ENCODE data around the gene TGFB3.

The TGFB3 gene

DNA sequence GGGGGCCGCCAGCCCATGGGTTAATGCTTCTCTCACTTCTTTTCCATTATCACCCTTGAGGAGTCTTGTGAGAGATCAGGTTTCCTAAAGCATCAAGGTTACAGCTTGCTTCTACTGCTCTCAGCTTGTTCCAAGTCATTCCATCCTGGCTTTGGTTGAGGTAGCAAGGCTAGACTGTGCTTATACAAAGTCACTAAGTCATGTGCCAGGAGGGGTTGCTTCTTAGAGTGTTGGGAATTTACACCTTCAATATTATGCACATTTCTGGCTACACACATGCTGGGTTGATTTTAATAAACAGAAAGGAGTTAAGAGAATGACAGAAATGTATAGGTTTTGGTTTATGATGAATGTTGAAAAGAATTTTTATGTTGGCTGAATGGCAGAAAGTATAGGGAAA lies 25.6 kb upstream of the TGFB3 start:
- Histone ChIP-seq H3K27ac (ENCODE audit: low read length) (no peak overlapping the region), H3K4me1 (ENCODE audit: insufficient read depth, low read length) (peaks cover 3% of the 10 kb centered on the region), H3K36me3 (ENCODE audit: insufficient read depth, low read depth, low read length) (peaks cover 25% of the 10 kb centered on the region; the same call in 1 of the 2 replicates), H3K9me3 (ENCODE audit: insufficient read depth, low read depth, low read length) (peaks cover 10% of the 10 kb centered on the region; the same call in 1 of the 2 replicates), H3K4me3 (ENCODE audit: low read length) (no peak overlapping the region), H3K9ac (ENCODE audit: low read depth, low read length) (no peak overlapping the region), H3K27me3 (ENCODE audit: insufficient read depth, low read length) (no peaks in the 10 kb centered on the region)

DNA sequence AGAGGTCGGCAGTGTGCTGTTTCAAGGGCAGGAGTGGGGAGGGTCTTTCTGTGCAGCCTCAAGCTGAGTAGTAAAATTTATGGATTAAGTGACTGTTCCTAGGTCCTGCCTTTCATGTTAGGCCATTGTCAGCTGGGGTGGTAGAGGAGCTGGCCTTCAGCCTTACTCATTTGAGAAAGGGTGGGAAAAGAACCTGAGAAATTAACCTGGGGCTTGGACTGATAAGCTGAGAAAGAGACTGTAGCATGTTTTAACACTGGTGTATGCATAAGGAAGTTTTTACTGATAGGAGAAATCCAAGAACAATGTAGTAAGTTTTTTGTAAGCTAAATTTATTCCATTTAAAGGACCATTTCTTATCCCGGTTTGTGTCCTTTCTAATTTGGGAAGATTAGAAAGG lies 24.5 kb upstream of the TGFB3 start:
- H3K4me1 ChIP-seq (ENCODE audit: insufficient read depth, low read length), result no peaks in the 10 kb centered on the region
- H3K4me3 ChIP-seq (ENCODE audit: low read length), result no peak overlapping the region
- peaks cover 30% of the 10 kb centered on the region for H3K36me3 ChIP-seq (ENCODE audit: insufficient read depth, low read depth, low read length)
- no peaks in the 10 kb centered on the region for H3K27me3 ChIP-seq (ENCODE audit: insufficient read depth, low read length)
- peaks cover 10% of the 10 kb centered on the region; the same call in 1 of the 2 replicates for H3K9me3 ChIP-seq (ENCODE audit: insufficient read depth, low read depth, low read length)
- no peak overlapping the region for H3K27ac ChIP-seq (ENCODE audit: low read length)
- no peak overlapping the region for H3K9ac ChIP-seq (ENCODE audit: low read depth, low read length)

DNA sequence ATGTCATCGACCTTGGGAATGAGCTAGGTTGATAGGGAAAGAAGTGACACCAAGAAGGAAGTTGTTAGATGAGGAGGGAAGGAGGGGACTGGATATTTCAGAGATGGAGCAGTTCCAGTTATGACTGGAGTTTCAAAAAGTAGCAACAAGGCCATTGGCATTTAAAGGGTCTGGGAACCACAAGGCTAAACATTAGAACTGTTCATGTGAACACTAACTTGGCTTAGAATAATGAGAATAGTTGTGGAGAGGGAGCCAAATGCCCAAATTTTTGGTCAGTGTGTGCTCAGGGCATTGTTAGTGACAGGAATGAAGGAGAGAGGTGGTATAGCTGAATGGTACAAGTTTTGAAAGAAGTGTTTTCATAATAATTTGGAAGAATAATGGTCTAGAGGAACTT lies 20.6 kb upstream of the TGFB3 start:
- Histone ChIP-seq H3K4me1 (ENCODE audit: insufficient read depth, low read length) (no peaks in the 10 kb centered on the region), H3K9me3 (ENCODE audit: insufficient read depth, low read depth, low read length) (peaks cover 10% of the 10 kb centered on the region; the same call in 1 of the 2 replicates), H3K9ac (ENCODE audit: low read depth, low read length) (no peak overlapping the region), H3K27me3 (ENCODE audit: insufficient read depth, low read length) (no peaks in the 10 kb centered on the region), H3K27ac (ENCODE audit: low read length) (no peak overlapping the region), H3K36me3 (ENCODE audit: insufficient read depth, low read depth, low read length) (peaks cover 40% of the 10 kb centered on the region), H3K4me3 (ENCODE audit: low read length) (no peak overlapping the region)

DNA sequence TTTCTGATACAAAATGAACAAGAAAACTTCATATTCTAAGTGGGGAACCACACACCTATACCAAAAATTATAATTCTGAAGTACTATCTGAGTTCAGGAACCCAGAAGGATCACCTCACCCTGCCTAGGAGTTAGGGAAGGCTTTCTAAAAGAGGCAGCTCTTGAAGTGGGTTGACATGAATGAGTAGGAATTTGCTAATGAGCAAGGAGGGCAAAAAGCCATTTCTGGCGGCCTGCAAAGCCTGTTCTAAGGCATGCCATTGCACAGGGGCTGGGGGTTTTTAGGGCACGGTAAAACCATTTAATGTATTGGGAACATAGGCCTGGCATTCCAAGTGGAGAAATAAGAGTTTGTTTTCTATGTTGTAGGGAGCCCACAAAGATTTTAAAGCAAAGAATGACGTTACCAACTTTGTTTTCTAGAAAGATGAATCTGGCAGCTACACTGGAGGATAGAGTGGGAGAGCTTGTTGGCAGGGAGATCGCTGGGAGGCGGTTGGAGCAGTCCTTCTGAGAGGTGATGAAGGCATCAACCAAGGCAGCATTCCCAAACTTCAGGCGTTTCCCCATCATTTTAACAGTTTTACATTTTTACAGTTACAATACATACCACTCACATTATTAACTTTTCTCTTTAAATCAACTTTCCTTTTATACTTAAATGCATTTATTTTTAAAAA lies 17.9 kb upstream of the TGFB3 start:
- Histone ChIP-seq H3K27ac (ENCODE audit: low read length) (no peak overlapping the region), H3K9me3 (ENCODE audit: insufficient read depth, low read depth, low read length) (peaks cover 4% of the 10 kb centered on the region; the same call in 1 of the 2 replicates), H3K27me3 (ENCODE audit: insufficient read depth, low read length) (no peaks in the 10 kb centered on the region), H3K4me1 (ENCODE audit: insufficient read depth, low read length) (no peaks in the 10 kb centered on the region), H3K36me3 (ENCODE audit: insufficient read depth, low read depth, low read length) (peaks cover 42% of the 10 kb centered on the region), H3K4me3 (ENCODE audit: low read length) (no peak overlapping the region), H3K9ac (ENCODE audit: low read depth, low read length) (no peak overlapping the region)

DNA sequence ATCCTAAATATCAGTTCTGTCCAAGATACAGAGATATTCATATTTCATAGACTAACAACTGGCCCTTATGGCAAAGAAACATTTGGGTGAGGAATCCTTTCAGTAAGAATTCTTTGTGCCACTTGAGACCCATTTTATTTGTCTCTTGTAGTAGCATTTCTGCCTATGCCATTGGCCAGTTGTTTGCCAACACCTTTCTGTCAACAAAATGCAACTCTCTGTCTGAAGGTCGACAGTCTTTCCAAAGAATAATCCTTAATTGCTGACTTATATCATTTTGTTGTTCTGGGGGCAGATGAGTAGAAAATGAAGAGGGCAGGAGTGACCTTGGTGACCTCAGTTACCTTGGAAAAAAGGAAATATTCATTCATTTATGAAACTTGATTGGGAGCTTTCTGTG lies 14.7 kb upstream of the TGFB3 start:
- no peaks in the 10 kb centered on the region for H3K27me3 ChIP-seq (ENCODE audit: insufficient read depth, low read length)
- no peak overlapping the region for H3K4me3 ChIP-seq (ENCODE audit: low read length)
- H3K4me1 ChIP-seq (ENCODE audit: insufficient read depth, low read length), result no peaks in the 10 kb centered on the region
- H3K27ac ChIP-seq (ENCODE audit: low read length), result no peak overlapping the region
- H3K36me3 ChIP-seq (ENCODE audit: insufficient read depth, low read depth, low read length), result peaks cover 48% of the 10 kb centered on the region
- no peaks in the 10 kb centered on the region for H3K9me3 ChIP-seq (ENCODE audit: insufficient read depth, low read depth, low read length)
- no peak overlapping the region for H3K9ac ChIP-seq (ENCODE audit: low read depth, low read length)

DNA sequence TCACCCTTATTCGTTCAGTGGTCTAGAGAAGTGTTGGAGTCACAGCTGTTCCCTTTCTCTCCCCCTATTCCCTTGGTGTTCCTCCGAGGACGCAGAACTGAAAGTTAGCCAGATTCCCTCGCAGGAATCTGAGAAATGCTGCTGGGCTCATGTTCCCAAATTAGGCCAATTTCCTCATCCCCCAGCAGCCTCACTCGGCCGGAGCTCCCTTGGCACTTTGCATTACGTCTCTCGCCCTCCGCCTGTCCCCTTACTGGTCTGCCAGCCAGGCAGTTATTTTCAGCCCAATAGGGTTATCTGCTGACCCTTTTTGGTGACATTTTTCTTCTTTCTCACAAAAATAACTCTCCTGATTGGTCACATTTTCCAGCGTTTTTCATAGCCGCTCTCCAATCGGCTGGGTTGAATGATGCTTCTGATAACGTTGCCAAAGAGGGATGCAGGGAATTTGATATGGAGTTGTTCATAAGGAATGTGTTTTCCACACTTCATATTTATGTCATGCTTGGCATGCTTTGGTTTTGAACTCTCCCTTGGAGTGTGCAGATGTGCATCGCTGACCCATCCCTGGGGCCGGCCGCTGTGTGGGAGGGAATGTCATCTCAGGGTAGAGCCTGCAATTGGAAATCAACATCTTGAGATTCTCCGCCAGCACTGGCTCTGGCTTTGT lies 13.7 kb upstream of the TGFB3 start:
- H3K4me3 ChIP-seq (ENCODE audit: low read length), result no peak overlapping the region
- no peaks in the 10 kb centered on the region for H3K4me1 ChIP-seq (ENCODE audit: insufficient read depth, low read length)
- no peak overlapping the region for H3K27ac ChIP-seq (ENCODE audit: low read length)
- H3K36me3 ChIP-seq (ENCODE audit: insufficient read depth, low read depth, low read length), result peaks cover 40% of the 10 kb centered on the region
- no peaks in the 10 kb centered on the region for H3K27me3 ChIP-seq (ENCODE audit: insufficient read depth, low read length)
- no peak overlapping the region for H3K9ac ChIP-seq (ENCODE audit: low read depth, low read length)
- H3K9me3 ChIP-seq (ENCODE audit: insufficient read depth, low read depth, low read length), result no peaks in the 10 kb centered on the region

DNA sequence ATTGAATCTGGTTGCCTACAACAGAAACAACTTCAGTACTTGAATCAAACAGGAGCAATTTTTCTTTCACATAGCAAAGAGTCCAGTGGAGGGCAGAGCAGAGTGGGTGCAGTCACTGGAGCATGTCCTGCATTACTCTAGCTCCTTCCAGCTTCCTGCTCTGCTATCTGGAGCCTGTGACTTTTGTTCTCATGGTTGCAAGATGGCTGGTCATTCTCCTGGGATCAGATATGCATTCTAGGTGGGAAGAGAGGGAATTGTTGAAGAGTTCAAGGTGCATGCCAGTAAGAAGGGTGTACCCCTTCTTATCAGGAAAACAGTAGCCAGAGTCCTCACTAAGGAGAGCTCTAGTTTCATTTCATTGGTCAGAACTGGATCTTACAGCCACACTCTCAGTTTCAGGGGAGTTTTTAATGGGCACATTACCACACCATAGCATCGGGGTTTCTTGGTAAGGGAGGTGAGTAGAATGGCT lies 11.8 kb upstream of the TGFB3 start:
- H3K4me1 ChIP-seq (ENCODE audit: insufficient read depth, low read length), result no peaks in the 10 kb centered on the region
- no peaks in the 10 kb centered on the region for H3K27me3 ChIP-seq (ENCODE audit: insufficient read depth, low read length)
- H3K27ac ChIP-seq (ENCODE audit: low read length), result no peak overlapping the region
- peaks cover 47% of the 10 kb centered on the region for H3K36me3 ChIP-seq (ENCODE audit: insufficient read depth, low read depth, low read length)
- no peak overlapping the region for H3K4me3 ChIP-seq (ENCODE audit: low read length)
- no peaks in the 10 kb centered on the region for H3K9me3 ChIP-seq (ENCODE audit: insufficient read depth, low read depth, low read length)
- H3K9ac ChIP-seq (ENCODE audit: low read depth, low read length), result no peak overlapping the region

DNA sequence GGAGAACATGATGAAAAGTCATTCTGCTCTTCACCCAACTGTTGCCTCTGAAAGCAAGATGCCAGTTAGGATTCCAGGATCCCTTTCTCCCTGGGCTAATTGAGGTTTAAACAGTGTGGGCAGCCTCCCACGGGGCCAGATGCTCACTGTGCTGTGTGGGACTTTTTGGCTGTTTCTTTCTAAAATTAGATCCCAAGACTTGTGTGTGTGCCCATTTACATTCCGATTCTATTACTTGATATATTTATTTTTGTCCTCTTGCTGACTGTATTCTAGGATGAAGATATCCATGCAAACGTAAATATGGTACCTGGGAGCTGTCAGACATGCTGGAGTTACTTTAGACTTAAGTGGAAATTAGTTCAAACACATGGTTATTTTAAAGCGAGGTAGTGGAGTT lies 10.0 kb upstream of the TGFB3 start:
- no peak overlapping the region for H3K4me3 ChIP-seq (ENCODE audit: low read length)
- no peak overlapping the region for H3K9ac ChIP-seq (ENCODE audit: low read depth, low read length)
- H3K4me1 ChIP-seq (ENCODE audit: insufficient read depth, low read length), result no peaks in the 10 kb centered on the region
- H3K27me3 ChIP-seq (ENCODE audit: insufficient read depth, low read length), result no peaks in the 10 kb centered on the region
- H3K27ac ChIP-seq (ENCODE audit: low read length), result no peak overlapping the region
- H3K9me3 ChIP-seq (ENCODE audit: insufficient read depth, low read depth, low read length), result no peaks in the 10 kb centered on the region
- peaks cover 40% of the 10 kb centered on the region for H3K36me3 ChIP-seq (ENCODE audit: insufficient read depth, low read depth, low read length)

DNA sequence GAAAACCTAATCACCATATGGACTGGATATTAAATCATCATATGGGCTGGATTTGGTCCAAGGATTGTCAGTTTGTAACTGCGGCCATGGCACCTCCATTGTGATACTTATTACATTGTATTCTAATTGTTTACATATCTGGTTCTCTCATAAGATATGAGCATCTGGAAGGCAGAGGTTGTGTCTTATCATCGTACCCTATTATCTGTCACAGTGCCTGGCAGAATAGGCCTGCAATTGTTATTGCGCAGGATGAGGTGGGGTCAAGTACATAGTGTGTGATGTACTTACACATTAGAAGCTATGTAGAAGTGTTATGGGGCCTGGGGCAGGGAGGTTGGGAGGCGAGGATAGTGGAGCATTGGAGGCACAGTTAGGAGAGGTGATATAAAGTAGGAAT lies 8.5 kb upstream of the TGFB3 start:
- 0 out of 2 replicates have a peak, but pooled peaks cover 3% of the 10 kb centered on the region for H3K4me1 ChIP-seq (ENCODE audit: insufficient read depth, low read length)
- H3K27me3 ChIP-seq (ENCODE audit: insufficient read depth, low read length), result no peaks in the 10 kb centered on the region
- no peaks in the 10 kb centered on the region for H3K9me3 ChIP-seq (ENCODE audit: insufficient read depth, low read depth, low read length)
- no peak overlapping the region for H3K9ac ChIP-seq (ENCODE audit: low read depth, low read length)
- peaks cover 27% of the 10 kb centered on the region for H3K36me3 ChIP-seq (ENCODE audit: insufficient read depth, low read depth, low read length)
- H3K4me3 ChIP-seq (ENCODE audit: low read length), result no peak overlapping the region
- H3K27ac ChIP-seq (ENCODE audit: low read length), result no peak overlapping the region

DNA sequence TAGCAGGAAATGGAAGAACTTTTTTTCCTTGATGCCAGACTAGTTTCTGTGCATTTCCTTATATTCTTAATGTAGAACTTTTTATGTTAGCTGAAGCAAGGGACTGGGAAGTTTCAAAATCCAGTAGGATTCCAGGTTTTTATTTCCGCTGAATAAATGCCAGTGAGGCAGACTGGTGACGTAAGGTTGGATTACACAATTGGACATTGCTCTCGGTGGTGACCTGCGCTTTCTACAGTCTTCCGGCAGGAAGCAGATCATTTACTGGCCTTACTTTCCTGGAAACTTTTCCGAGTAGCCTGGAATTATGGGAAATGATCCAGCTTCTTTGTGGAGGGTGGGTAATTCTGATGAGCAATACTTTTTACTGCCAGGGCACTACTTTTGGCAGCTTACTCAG lies 7.3 kb upstream of the TGFB3 start:
- Histone ChIP-seq H3K9ac (ENCODE audit: low read depth, low read length) (no peak overlapping the region), H3K27me3 (ENCODE audit: insufficient read depth, low read length) (peaks cover 11% of the 10 kb centered on the region), H3K4me1 (ENCODE audit: insufficient read depth, low read length) (0 out of 2 replicates have a peak, but pooled peaks cover 3% of the 10 kb centered on the region), H3K36me3 (ENCODE audit: insufficient read depth, low read depth, low read length) (peaks cover 24% of the 10 kb centered on the region), H3K9me3 (ENCODE audit: insufficient read depth, low read depth, low read length) (no peaks in the 10 kb centered on the region), H3K27ac (ENCODE audit: low read length) (no peak overlapping the region), H3K4me3 (ENCODE audit: low read length) (no peak overlapping the region)

DNA sequence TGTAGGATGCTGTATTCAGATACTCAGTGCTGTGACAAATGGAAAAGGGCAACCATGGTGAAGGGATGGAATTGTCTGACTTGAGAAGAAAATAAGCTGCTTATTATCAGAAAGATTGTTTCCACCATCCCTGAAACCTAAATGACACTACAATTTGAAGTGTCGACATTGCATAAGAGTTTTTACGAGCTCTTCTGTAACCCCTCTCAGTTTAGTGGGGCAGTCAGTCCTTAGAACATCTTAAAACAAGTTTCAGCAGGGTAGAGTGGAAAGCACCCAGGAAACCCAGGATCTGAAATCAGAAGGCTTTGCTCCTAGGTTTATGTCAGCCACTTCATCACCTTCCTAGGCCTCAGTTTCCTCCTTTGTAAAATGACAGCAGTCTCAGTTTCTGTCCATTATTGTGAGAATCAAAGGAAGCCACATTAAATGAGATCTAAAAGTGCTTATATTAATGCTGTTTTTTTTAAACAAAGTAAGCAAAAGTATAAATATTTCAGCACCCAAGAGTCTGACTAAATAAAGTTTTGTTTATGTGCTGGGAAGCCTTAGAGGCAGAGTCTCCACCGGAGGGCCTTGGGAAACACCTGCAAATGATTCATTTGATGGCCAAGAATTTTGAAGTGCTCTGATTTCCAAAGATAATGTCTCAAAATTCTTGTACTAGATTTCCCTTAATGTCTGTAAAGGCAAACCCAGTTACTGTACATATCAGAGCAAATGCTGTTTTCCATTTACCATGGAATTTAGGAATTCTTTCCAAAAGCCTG lies 5.6 kb upstream of the TGFB3 start:
- H3K9me3 ChIP-seq (ENCODE audit: insufficient read depth, low read depth, low read length), result no peaks in the 10 kb centered on the region

More for the DNA sequence above, 5.6 kb upstream of the TGFB3 start:
- peaks cover 3% of the 10 kb centered on the region; the same call in 1 of the 2 replicates for H3K4me1 ChIP-seq (ENCODE audit: insufficient read depth, low read length)
- peaks cover 26% of the 10 kb centered on the region for H3K27me3 ChIP-seq (ENCODE audit: insufficient read depth, low read length)
- H3K27ac ChIP-seq (ENCODE audit: low read length), result no peak overlapping the region
- H3K9ac ChIP-seq (ENCODE audit: low read depth, low read length), result no peak overlapping the region
- H3K36me3 ChIP-seq (ENCODE audit: insufficient read depth, low read depth, low read length), result peaks cover 22% of the 10 kb centered on the region
- H3K4me3 ChIP-seq (ENCODE audit: low read length), result no peak overlapping the region

Measured in iPS-20b (cell line).